IMR-90 (cell line): ENCODE results near the gene SLC3A2. TPM values are rescaled to one million over a fixed set of nuclear protein-coding genes. Genes with fewer than 3 reads are reported as not detected.

Experiments
- ATAC-seq: fragments of 200-7000 bp; cut with Tn5 transposase; 2 replicates; pipeline ENCODE4 v1.9.1; 2020; ENCODE audit warnings: low read depth, mild to moderate bottlenecking, moderate library complexity
- BruUV-seq: library from RNA; stranded (reverse); fragments of 400-500 nt; replicated peaks from 2 replicates; lab custom pipeline; 2021; lab: Mats Ljungman, UMichigan
- CTCF ChIA-PET: fragments of 300-600 bp; formaldehyde crosslinking; extraction: SDS; loops from one replicate; lab custom pipeline; 2021; ENCODE audit warnings: antibody characterized with exemption; lab: Yijun Ruan, JAX
- POLR2A ChIA-PET: fragments of 300-600 bp; sonication (Branson Sonifier 250); formaldehyde crosslinking; loops from one replicate; lab custom pipeline; 2022; ENCODE audit warnings: antibody characterized with exemption; ENCODE audit not compliant: unreplicated experiment; lab: Charles Lee
- DNase-seq: peaks from one replicate; pipeline ENCODE4 v3.0.0; 2013
- H2AFZ ChIP-seq: replicated peaks from 2 replicates; pipeline ENCODE3; 2013; ENCODE audit warnings: low read length, mild to moderate bottlenecking; ENCODE audit not compliant: poor library complexity
- H2AK5ac ChIP-seq: 2 replicates; pipeline ENCODE4 v1.6.1; 2013; ENCODE audit warnings: low read depth, low read length, inconsistent platforms
- H2AK9ac ChIP-seq: replicated peaks from 2 replicates; pipeline ENCODE3; 2013; ENCODE audit warnings: mild to moderate bottlenecking, low read depth, low read length, moderate library complexity; ENCODE audit not compliant: poor library complexity
- H2BK120ac ChIP-seq: 2 replicates; pipeline ENCODE4 v1.6.1; 2013; ENCODE audit warnings: low read depth, low read length, inconsistent platforms
- H2BK15ac ChIP-seq: 3 replicates; pipeline ENCODE4 v1.6.1; 2013; ENCODE audit warnings: low read depth, low read length, inconsistent platforms
- H2BK20ac ChIP-seq: 2 replicates; pipeline ENCODE4 v1.6.1; 2013; ENCODE audit warnings: low read depth, mild to moderate bottlenecking, inconsistent platforms, low read length, moderate library complexity
- H2BK5ac ChIP-seq: 2 replicates; pipeline ENCODE4 v1.6.1; 2013; ENCODE audit warnings: mild to moderate bottlenecking, low read depth, low read length, inconsistent platforms; ENCODE audit not compliant: poor library complexity, severe bottlenecking
- H3K14ac ChIP-seq: replicated peaks from 2 replicates; pipeline ENCODE4 v1.6.1; 2013; ENCODE audit warnings: low read depth, low read length, inconsistent platforms
- H3K18ac ChIP-seq: 2 replicates; pipeline ENCODE4 v1.6.1; 2013; ENCODE audit warnings: low read depth, low read length, control low read depth
- H3K23ac ChIP-seq: 2 replicates; pipeline ENCODE4 v1.6.1; 2013; ENCODE audit warnings: low read depth, low read length, inconsistent platforms
- H3K27ac ChIP-seq: 2 replicates; pipeline ENCODE4 v1.5.1; 2013; ENCODE audit warnings: mild to moderate bottlenecking, control low read depth, low read length; ENCODE audit not compliant: insufficient read depth
- H3K27me3 ChIP-seq: 2 replicates; pipeline ENCODE4 v1.6.1; 2013; ENCODE audit warnings: low read length; ENCODE audit not compliant: control insufficient read depth, insufficient read depth
- H3K36me3 ChIP-seq: 2 replicates; pipeline ENCODE4 v1.6.1; 2013; ENCODE audit warnings: low read length, mixed read lengths; ENCODE audit not compliant: control insufficient read depth, insufficient read depth
- H3K4ac ChIP-seq: 2 replicates; pipeline ENCODE4 v1.6.1; 2013; ENCODE audit warnings: low read depth, low read length, inconsistent platforms
- H3K4me1 ChIP-seq: 2 replicates; pipeline ENCODE4 v1.6.1; 2013; ENCODE audit warnings: low read length, mixed read lengths; ENCODE audit not compliant: control insufficient read depth, insufficient read depth
- H3K4me2 ChIP-seq: 2 replicates; pipeline ENCODE4 v1.6.1; 2013; ENCODE audit warnings: low read depth, mild to moderate bottlenecking, control low read depth, low read length, moderate library complexity
- H3K4me3 ChIP-seq: 2 replicates; pipeline ENCODE4 v1.5.1; 2013; ENCODE audit warnings: low read depth, mild to moderate bottlenecking, control low read depth, low read length, moderate library complexity; ENCODE audit not compliant: insufficient read depth
- H3K56ac ChIP-seq: 2 replicates; pipeline ENCODE4 v1.6.1; 2013; ENCODE audit warnings: low read length, inconsistent platforms; ENCODE audit not compliant: insufficient read depth; ENCODE audit errors: extremely low read depth
- H3K79me1 ChIP-seq, 2 experiments: 2 replicates each; pipeline ENCODE4 v1.6.1; 2013; ENCODE audit warnings: low read length in 2 of 2, inconsistent platforms in 1 of 2, low read depth in 1 of 2
- H3K9ac ChIP-seq: 2 replicates; pipeline ENCODE4 v1.6.1; 2013; ENCODE audit warnings: low read depth, low read length, control low read depth
- H3K9me1 ChIP-seq: 2 replicates; pipeline ENCODE4 v1.6.1; 2013; ENCODE audit warnings: low read length, inconsistent platforms; ENCODE audit not compliant: insufficient read depth
- H3K9me3 ChIP-seq: 2 replicates; pipeline ENCODE4 v1.6.1; 2013; ENCODE audit warnings: low read length; ENCODE audit not compliant: control insufficient read depth, insufficient read depth
- H4K20me1 ChIP-seq: 2 replicates; pipeline ENCODE4 v1.6.1; 2013; ENCODE audit warnings: low read length, inconsistent platforms; ENCODE audit not compliant: insufficient read depth
- H4K5ac ChIP-seq: 2 replicates; pipeline ENCODE4 v1.6.1; 2013; ENCODE audit warnings: mild to moderate bottlenecking, low read depth, low read length, control low read depth
- H4K8ac ChIP-seq, 2 experiments: 2 replicates each; pipeline ENCODE4 v1.6.1; 2013; ENCODE audit warnings: low read depth in 2 of 2, low read length in 2 of 2, control low read depth in 1 of 2, inconsistent platforms in 1 of 2
- H4K91ac ChIP-seq: 2 replicates; pipeline ENCODE4 v1.6.1; 2013; ENCODE audit warnings: low read depth, low read length, inconsistent platforms; ENCODE audit not compliant: insufficient read depth
- CEBPB ChIP-seq: IDR thresholded peaks from 2 replicates; pipeline ENCODE4 v1.6.1; 2012; ENCODE audit warnings: low read depth, low read length, improper control_type of control experiment
- CHD1 ChIP-seq: IDR thresholded peaks from 2 replicates; pipeline ENCODE4 v1.6.1; 2012; ENCODE audit warnings: low read depth, low read length, improper control_type of control experiment
- FOS ChIP-seq: fragments of 150-350 bp; IDR thresholded peaks from 2 replicates; pipeline ENCODE4 v1.6.1; 2016; ENCODE audit warnings: low read depth, low read length
- MAFK ChIP-seq: IDR thresholded peaks from 2 replicates; pipeline ENCODE4 v1.6.1; 2012; ENCODE audit warnings: low read depth, low read length, improper control_type of control experiment
- MAZ ChIP-seq: IDR thresholded peaks from 2 replicates; pipeline ENCODE4 v1.6.1; 2012; ENCODE audit warnings: low read depth, mild to moderate bottlenecking, low read length, improper control_type of control experiment, moderate library complexity, borderline replicate concordance
- NFE2L2 ChIP-seq: fragments of 150-350 bp; IDR thresholded peaks from 2 replicates; pipeline ENCODE4 v1.6.1; 2016; ENCODE audit warnings: low read depth, mild to moderate bottlenecking, low read length
- POLR2A ChIP-seq: IDR thresholded peaks from 2 replicates; pipeline ENCODE4 v1.6.1; 2012; ENCODE audit warnings: mild to moderate bottlenecking, low read depth, low read length
- RAD21 ChIP-seq: IDR thresholded peaks from 2 replicates; pipeline ENCODE4 v1.6.1; 2012; ENCODE audit warnings: low read length, improper control_type of control experiment
- RCOR1 ChIP-seq: IDR thresholded peaks from 2 replicates; pipeline ENCODE4 v1.6.1; 2012; ENCODE audit warnings: mild to moderate bottlenecking, low read length, improper control_type of control experiment; ENCODE audit not compliant: insufficient replicate concordance
- RFX5 ChIP-seq: IDR thresholded peaks from 2 replicates; pipeline ENCODE4 v1.8.0; 2012; ENCODE audit warnings: low read depth, mild to moderate bottlenecking, low read length, moderate library complexity
- SMC3 ChIP-seq: fragments of 150-350 bp; IDR thresholded peaks from 2 replicates; pipeline ENCODE4 v1.6.1; 2016; ENCODE audit warnings: low read depth, mild to moderate bottlenecking, antibody characterized with exemption, low read length, moderate library complexity
- WGBS, 2 experiments: methylation state at CpG; one replicate each; pipeline versions ENCODE4 v1.1.5 to v1.1.7; 2013; ENCODE audit warnings: missing lambda C conversion rate in 2 of 2; ENCODE audit not compliant: insufficient read length in 1 of 2; ENCODE audit errors: extremely low coverage in 2 of 2; 5-methylcytosine and 5-hydroxymethylcytosine counted together
- dilution Hi-C: fragments of 300-500 bp; cut with HindIII; formaldehyde crosslinking; loops from one replicate; pipeline ENCODE4 v1.14.3; 2018; ENCODE audit warnings: low sequenced_read_pairs; ENCODE audit not compliant: unreplicated experiment
- in situ Hi-C: fragments of 300-500 bp; cut with MboI; formaldehyde crosslinking; loops from 3 replicates; pipeline ENCODE4 v1.14.3; 2019; ENCODE audit warnings: low sequenced_read_pairs, inconsistent platforms, mixed read lengths
- intact Hi-C: fragments of 100-400 bp; cut with micrococcal nuclease; formaldehyde crosslinking; loops from 2 replicates; pipeline ENCODE4 v1.10.0; 2022
- polyA plus RNA-seq, 3 experiments: library from polyadenylated mRNA; depleted of rRNA; stranded (reverse); fragments of >200 nt; gene quantifications; 2 replicates each; pipeline ENCODE4 v1.2.3, GENCODE V29; 2012; ENCODE audit warnings: low replicate concordance in 1 of 3
- total RNA-seq: library from RNA; depleted of rRNA; stranded (reverse); fragments of >200 nt; gene quantifications from 2 replicates; pipeline ENCODE4 v1.2.3, GENCODE V29; 2012
- TF ChIP-seq, protein P1 (sequence below): fragments of 150-350 bp; IDR thresholded peaks from 2 replicates; pipeline ENCODE4 v1.6.1; 2016; ENCODE audit warnings: low read depth, mild to moderate bottlenecking, low read length, moderate library complexity, borderline replicate concordance
- TF ChIP-seq, protein P2 (sequence below): conservative IDR thresholded peaks from 2 replicates; pipeline ENCODE4 v1.5.1; 2012; ENCODE audit warnings: mild to moderate bottlenecking, low read depth, low read length, improper control_type of control experiment
- TF ChIP-seq, protein P3 (sequence below): fragments of 150-350 bp; IDR thresholded peaks from 2 replicates; pipeline ENCODE4 v1.6.1; 2017; ENCODE audit warnings: mild to moderate bottlenecking, antibody characterized with exemption, low read length, low read depth

The SLC3A2 gene
- total and polyA plus RNA-seq, 2 of the 4 experiments (the other 2 are of a cell fraction), result 140 to 239 TPM

DNA sequence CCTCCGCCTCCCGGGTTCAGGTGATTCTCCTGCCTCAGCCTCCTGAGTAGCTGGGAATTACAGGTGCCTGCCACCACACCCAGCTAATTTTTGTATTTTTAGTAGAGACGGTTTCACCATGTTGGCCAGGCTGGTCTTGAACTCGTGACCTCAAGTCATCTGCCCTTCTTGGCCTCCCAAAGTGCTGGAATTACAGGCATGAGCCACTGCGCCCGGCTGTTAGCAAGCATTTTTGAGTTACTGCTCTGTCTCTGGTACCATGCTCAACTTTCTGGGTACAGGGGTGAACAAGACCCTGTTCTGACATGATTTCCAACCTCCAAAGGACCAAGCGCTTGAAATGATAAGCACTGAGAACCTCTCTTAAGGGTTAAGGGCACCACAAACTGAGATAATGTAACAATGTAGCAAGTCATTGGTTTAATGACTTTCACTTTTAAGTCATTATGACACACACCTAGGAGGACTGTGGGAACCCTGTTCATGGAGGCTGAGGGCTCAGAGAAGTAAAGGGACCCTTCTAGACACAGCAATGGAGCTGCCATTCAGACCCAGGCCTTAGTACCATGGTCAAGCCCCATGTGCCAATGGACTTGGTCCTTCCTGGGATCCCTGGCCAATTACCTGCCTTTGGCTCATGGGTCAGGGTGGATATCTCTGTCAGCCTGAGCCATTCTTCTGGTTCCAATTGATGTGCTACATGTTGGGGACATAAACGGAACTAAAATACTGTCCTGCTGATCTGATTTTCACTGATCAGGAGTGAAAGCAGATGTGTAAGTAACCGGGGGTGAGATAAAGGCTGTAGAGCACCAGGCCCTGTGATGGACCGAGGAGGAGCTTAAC, 11.6 kb downstream of the SLC3A2 start:
- Histone ChIP-seq H2AFZ (no peak overlapping the region), H3K27me3 (peaks cover 3% of the 10 kb centered on the region; the same call in 1 of the 2 replicates), H2BK120ac (no peak overlapping the region), H4K20me1 (peaks cover 29% of the 10 kb centered on the region), H3K9ac (no peak overlapping the region), H3K9me3 (no peaks in the 10 kb centered on the region), H2BK15ac (no peak overlapping the region), H3K79me1 (peaks cover 3 to 20% of the 10 kb centered on the region in 2 experiments; a peak in 2 of 4 replicates), H3K56ac (no peak overlapping the region), H2AK5ac (no peak overlapping the region), H3K4me1 (peaks cover 2% of the 10 kb centered on the region; the same call in 1 of the 2 replicates), H3K23ac (no peak overlapping the region), H3K14ac (no peak overlapping the region), H2BK20ac (no peak overlapping the region), H3K4me2 (no peak overlapping the region), H3K36me3 (peaks cover 26% of the 10 kb centered on the region), H4K91ac (no peak overlapping the region), H3K9me1 (peaks cover 18% of the 10 kb centered on the region; the same call in 1 of the 2 replicates), H3K18ac (no peak overlapping the region), H2BK5ac (no peak overlapping the region), H2AK9ac (no peak overlapping the region), H3K4me3 (no peak overlapping the region), H3K27ac (no peak overlapping the region), H3K4ac (no peak overlapping the region), H4K8ac (no peak overlapping the region), H4K5ac (no peak overlapping the region)
- dilution Hi-C loops, result no loop called here
- no TSS peak for BruUV-seq
- ChIA-PET CTCF (interaction anchor here (1.0 kb wide), 1 partner anchor 14 kb away, joined by 3 read pairs; no protein-coding TSS in a partner anchor), POLR2A (no interaction called here)
- no peak for DNase-seq
- no peak; the same call in 1 of the 2 replicates for ATAC-seq
- in situ Hi-C loops, result loop anchor here (25.0 kb wide), 1 partner anchor 770 kb away; the partner anchor contains the start of gene ATL3
- intact Hi-C loops, result no loop called here
- TF ChIP-seq MAZ, result no peak
- TF ChIP-seq CEBPB, result no peak
- TF ChIP-seq, protein P1, sequence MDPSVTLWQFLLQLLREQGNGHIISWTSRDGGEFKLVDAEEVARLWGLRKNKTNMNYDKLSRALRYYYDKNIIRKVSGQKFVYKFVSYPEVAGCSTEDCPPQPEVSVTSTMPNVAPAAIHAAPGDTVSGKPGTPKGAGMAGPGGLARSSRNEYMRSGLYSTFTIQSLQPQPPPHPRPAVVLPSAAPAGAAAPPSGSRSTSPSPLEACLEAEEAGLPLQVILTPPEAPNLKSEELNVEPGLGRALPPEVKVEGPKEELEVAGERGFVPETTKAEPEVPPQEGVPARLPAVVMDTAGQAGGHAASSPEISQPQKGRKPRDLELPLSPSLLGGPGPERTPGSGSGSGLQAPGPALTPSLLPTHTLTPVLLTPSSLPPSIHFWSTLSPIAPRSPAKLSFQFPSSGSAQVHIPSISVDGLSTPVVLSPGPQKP, result no peak
- no peak for TF ChIP-seq MAFK
- TF ChIP-seq POLR2A, result no peak
- no peak for TF ChIP-seq FOS
- no peak for TF ChIP-seq RCOR1
- no peak for TF ChIP-seq NFE2L2
- TF ChIP-seq, protein P2, sequence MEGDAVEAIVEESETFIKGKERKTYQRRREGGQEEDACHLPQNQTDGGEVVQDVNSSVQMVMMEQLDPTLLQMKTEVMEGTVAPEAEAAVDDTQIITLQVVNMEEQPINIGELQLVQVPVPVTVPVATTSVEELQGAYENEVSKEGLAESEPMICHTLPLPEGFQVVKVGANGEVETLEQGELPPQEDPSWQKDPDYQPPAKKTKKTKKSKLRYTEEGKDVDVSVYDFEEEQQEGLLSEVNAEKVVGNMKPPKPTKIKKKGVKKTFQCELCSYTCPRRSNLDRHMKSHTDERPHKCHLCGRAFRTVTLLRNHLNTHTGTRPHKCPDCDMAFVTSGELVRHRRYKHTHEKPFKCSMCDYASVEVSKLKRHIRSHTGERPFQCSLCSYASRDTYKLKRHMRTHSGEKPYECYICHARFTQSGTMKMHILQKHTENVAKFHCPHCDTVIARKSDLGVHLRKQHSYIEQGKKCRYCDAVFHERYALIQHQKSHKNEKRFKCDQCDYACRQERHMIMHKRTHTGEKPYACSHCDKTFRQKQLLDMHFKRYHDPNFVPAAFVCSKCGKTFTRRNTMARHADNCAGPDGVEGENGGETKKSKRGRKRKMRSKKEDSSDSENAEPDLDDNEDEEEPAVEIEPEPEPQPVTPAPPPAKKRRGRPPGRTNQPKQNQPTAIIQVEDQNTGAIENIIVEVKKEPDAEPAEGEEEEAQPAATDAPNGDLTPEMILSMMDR, result no peak
- no peak for TF ChIP-seq SMC3
- no peak for TF ChIP-seq CHD1
- no peak for TF ChIP-seq RAD21
- no peak for TF ChIP-seq RFX5
- TF ChIP-seq, protein P3, sequence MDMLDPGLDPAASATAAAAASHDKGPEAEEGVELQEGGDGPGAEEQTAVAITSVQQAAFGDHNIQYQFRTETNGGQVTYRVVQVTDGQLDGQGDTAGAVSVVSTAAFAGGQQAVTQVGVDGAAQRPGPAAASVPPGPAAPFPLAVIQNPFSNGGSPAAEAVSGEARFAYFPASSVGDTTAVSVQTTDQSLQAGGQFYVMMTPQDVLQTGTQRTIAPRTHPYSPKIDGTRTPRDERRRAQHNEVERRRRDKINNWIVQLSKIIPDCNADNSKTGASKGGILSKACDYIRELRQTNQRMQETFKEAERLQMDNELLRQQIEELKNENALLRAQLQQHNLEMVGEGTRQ, result no peak
- 79% methylated on average over 7 of the region's 10 CpGs; no CpG with 5 or more reads in 1 of the 2 experiments for WGBS, 2 experiments
